Esophagus (tissue), 2 donors: ENCODE data around the gene PRKN. TPM values are rescaled to one million over a fixed set of nuclear protein-coding genes. Genes with fewer than 3 reads are reported as not detected.

ENCODE experiments used
- H3K27ac ChIP-seq, 2 donors: one replicate each; pipeline ENCODE4 v1.5.1; 2013; ENCODE audit warnings: low read depth in 2 of 2, mild to moderate bottlenecking in 2 of 2, inconsistent platforms in 1 of 2, low read length in 1 of 2, moderate library complexity in 1 of 2
- H3K27me3 ChIP-seq, 2 donors: one replicate each; pipeline ENCODE4 v1.6.1; 2013; ENCODE audit warnings: low read length in 2 of 2, control low read depth in 1 of 2, mild to moderate bottlenecking in 1 of 2; ENCODE audit not compliant: insufficient read depth in 2 of 2, control insufficient read depth in 1 of 2
- H3K36me3 ChIP-seq, 2 donors: one replicate each; pipeline ENCODE4 v1.6.1; 2013; ENCODE audit warnings: low read length in 1 of 2; ENCODE audit not compliant: control insufficient read depth in 2 of 2, insufficient read depth in 2 of 2
- H3K4me1 ChIP-seq, 2 donors: one replicate each; pipeline ENCODE4 v1.6.1; 2013; ENCODE audit warnings: low read length in 1 of 2; ENCODE audit not compliant: control insufficient read depth in 2 of 2, insufficient read depth in 2 of 2
- H3K4me3 ChIP-seq, 2 donors: one replicate each; pipeline ENCODE4 v1.5.1; 2013; ENCODE audit warnings: low read length in 2 of 2, mild to moderate bottlenecking in 2 of 2, low read depth in 1 of 2, moderate library complexity in 1 of 2
- H3K9me3 ChIP-seq, 2 donors: one replicate each; pipeline ENCODE4 v1.6.1; 2013; ENCODE audit warnings: mild to moderate bottlenecking in 2 of 2, low read depth in 1 of 2, low read length in 1 of 2, moderate library complexity in 1 of 2; ENCODE audit not compliant: control insufficient read depth in 2 of 2, insufficient read depth in 1 of 2
- WGBS, 2 donors: extraction: QIAGEN DNeasy Blood & Tissue Kit; methylation state at CpG; one replicate each; pipeline ENCODE4 v1.1.7; 2013; 5-methylcytosine and 5-hydroxymethylcytosine counted together
- polyA plus RNA-seq, 2 donors: library from polyadenylated mRNA; stranded (reverse); fragments of 200-250 nt; gene quantifications; one replicate each; pipeline ENCODE4 v1.2.3, GENCODE V29; 2013
- donor health status: healthy with polysubstance abuse.
- donor health status: Bipolar disorder and iron deficiency.

The PRKN gene
- polyA plus RNA-seq, 2 donors = 0.28 to 0.45 TPM

- Histone ChIP-seq H3K4me3 (no peak overlapping the region), H3K9me3 (no peaks in the 10 kb centered on the region), H3K27me3 (no peaks in the 10 kb centered on the region), H3K36me3 (no peaks in the 10 kb centered on the region), H3K27ac (no peak overlapping the region), H3K4me1 (no peaks in the 10 kb centered on the region)
- WGBS, 2 donors = 73 to 75% methylated on average over 2 of the region's 2 CpGs
These were observed 252.8 kb downstream of the PRKN start for GRCh38 chr6:162474722-162475121.

GRCh38 chr6:162471842-162472241 is 255.7 kb downstream of the PRKN start:
- no peak overlapping the region for H3K27ac ChIP-seq
- 91 to 94% methylated on average over 2 of the region's 2 CpGs for WGBS, 2 donors
- H3K9me3 ChIP-seq = no peaks in the 10 kb centered on the region
- no peaks in the 10 kb centered on the region for H3K36me3 ChIP-seq
- no peaks in the 10 kb centered on the region for H3K27me3 ChIP-seq
- no peaks in the 10 kb centered on the region for H3K4me1 ChIP-seq
- no peak overlapping the region for H3K4me3 ChIP-seq

- Histone ChIP-seq H3K4me3 (no peak overlapping the region), H3K9me3 (no peaks in the 10 kb centered on the region), H3K4me1 (no peaks in the 10 kb centered on the region), H3K27me3 (no peaks in the 10 kb centered on the region), H3K36me3 (no peaks in the 10 kb centered on the region), H3K27ac (no peak overlapping the region)
- WGBS, 2 donors = 31 to 50% methylated on average over 2 of the region's 2 CpGs
These were observed 259.2 kb downstream of the PRKN start for GRCh38 chr6:162468326-162468725.

- H3K27me3 ChIP-seq = no peaks in the 10 kb centered on the region
- no peaks in the 10 kb centered on the region for H3K9me3 ChIP-seq
- H3K4me3 ChIP-seq = no peak overlapping the region
- 92 to 96% methylated on average over 9 of the region's 9 CpGs for WGBS, 2 donors
- H3K36me3 ChIP-seq = no peaks in the 10 kb centered on the region
- no peaks in the 10 kb centered on the region for H3K4me1 ChIP-seq
- no peak overlapping the region for H3K27ac ChIP-seq
These were observed 259.9 kb downstream of the PRKN start for GRCh38 chr6:162467679-162468078.

GRCh38 chr6:162463576-162463975 is 264.0 kb downstream of the PRKN start:
- H3K4me3 ChIP-seq = no peak overlapping the region
- 52 to 67% methylated on average over 1 of the region's 1 CpG for WGBS, 2 donors
- no peaks in the 10 kb centered on the region for H3K9me3 ChIP-seq
- no peaks in the 10 kb centered on the region for H3K36me3 ChIP-seq
- no peaks in the 10 kb centered on the region for H3K4me1 ChIP-seq
- H3K27me3 ChIP-seq = no peaks in the 10 kb centered on the region
- no peak overlapping the region for H3K27ac ChIP-seq

- Histone ChIP-seq H3K27me3 (no peaks in the 10 kb centered on the region), H3K27ac (no peak overlapping the region), H3K4me3 (no peak overlapping the region), H3K4me1 (no peaks in the 10 kb centered on the region), H3K9me3 (no peaks in the 10 kb centered on the region), H3K36me3 (no peaks in the 10 kb centered on the region)
These were observed 267.6 kb downstream of the PRKN start for GRCh38 chr6:162459985-162460384.

GRCh38 chr6:162450358-162450757 is 277.2 kb downstream of the PRKN start:
- Histone ChIP-seq H3K36me3 (no peaks in the 10 kb centered on the region), H3K4me1 (no peaks in the 10 kb centered on the region), H3K27me3 (no peaks in the 10 kb centered on the region), H3K9me3 (no peaks in the 10 kb centered on the region), H3K4me3 (no peak overlapping the region), H3K27ac (no peak overlapping the region)
- 70 to 73% methylated on average over 9 of the region's 9 CpGs for WGBS, 2 donors

GRCh38 chr6:162448294-162448693 is 279.3 kb downstream of the PRKN start:
- H3K27ac ChIP-seq = no peak overlapping the region
- no peaks in the 10 kb centered on the region for H3K4me1 ChIP-seq
- WGBS, 2 donors = 97% methylated on average over 3 of the region's 3 CpGs
- H3K36me3 ChIP-seq = no peaks in the 10 kb centered on the region
- no peaks in the 10 kb centered on the region for H3K9me3 ChIP-seq
- no peak overlapping the region for H3K4me3 ChIP-seq
- H3K27me3 ChIP-seq = no peaks in the 10 kb centered on the region

GRCh38 chr6:162443101-162443500 is 284.5 kb downstream of the PRKN start:
- H3K27ac ChIP-seq = no peak overlapping the region
- no peaks in the 10 kb centered on the region for H3K9me3 ChIP-seq
- 69 to 77% methylated on average over 10 of the region's 10 CpGs for WGBS, 2 donors
- no peaks in the 10 kb centered on the region for H3K27me3 ChIP-seq
- no peaks in the 10 kb centered on the region for H3K4me1 ChIP-seq
- no peaks in the 10 kb centered on the region for H3K36me3 ChIP-seq
- H3K4me3 ChIP-seq = no peak overlapping the region

GRCh38 chr6:162442687-162443086 is 284.9 kb downstream of the PRKN start:
- H3K4me1 ChIP-seq = no peaks in the 10 kb centered on the region
- 51 to 69% methylated on average over 6 of the region's 6 CpGs for WGBS, 2 donors
- no peaks in the 10 kb centered on the region for H3K36me3 ChIP-seq
- no peaks in the 10 kb centered on the region for H3K27me3 ChIP-seq
- H3K27ac ChIP-seq = no peak overlapping the region
- no peaks in the 10 kb centered on the region for H3K9me3 ChIP-seq
- H3K4me3 ChIP-seq = no peak overlapping the region
